ENCODE results near the gene RFX3. TPM values are rescaled to one million over a fixed set of nuclear protein-coding genes. Genes with fewer than 3 reads are reported as not detected.

The RFX3 gene
- total RNA-seq, 2 donors from 2014 or later, result 2.2 to 2.7 TPM

GRCh38 chr9:3244963-3245653, 280.7 kb downstream of the RFX3 start:
- Histone ChIP-seq H3K9me3 (no peaks in the 10 kb centered on the region), H3K27me3 (no peaks in the 10 kb centered on the region), H3K27ac (no peak overlapping the region), H3K4me1 (no peaks in the 10 kb centered on the region), H3K36me3 (no peaks in the 10 kb centered on the region), H3K4me3 (no peak overlapping the region)
- DNase-seq (ENCODE audit: low spot score), result no peak
- TF ChIP-seq CTCF (IDR thresholded peaks at IDR 0.05), result no peak

- H3K27ac ChIP-seq, result no peak overlapping the region
- H3K9me3 ChIP-seq, result no peaks in the 10 kb centered on the region
- no peak for TF ChIP-seq CTCF (IDR thresholded peaks at IDR 0.05)
- H3K4me3 ChIP-seq, result no peak overlapping the region
- H3K36me3 ChIP-seq, result no peaks in the 10 kb centered on the region
- no peak for DNase-seq (ENCODE audit: low spot score)
- no peaks in the 10 kb centered on the region for H3K27me3 ChIP-seq
- no peaks in the 10 kb centered on the region for H3K4me1 ChIP-seq
Observed at GRCh38 chr9:3243683-3244082, 282.1 kb downstream of the RFX3 start.

- H3K27ac ChIP-seq, result no peak overlapping the region
- DNase-seq (ENCODE audit: low spot score), result no peak
- TF ChIP-seq CTCF (IDR thresholded peaks at IDR 0.05), result no peak
- no peak overlapping the region for H3K4me3 ChIP-seq
- no peaks in the 10 kb centered on the region for H3K9me3 ChIP-seq
- no peaks in the 10 kb centered on the region for H3K4me1 ChIP-seq
- H3K36me3 ChIP-seq, result no peaks in the 10 kb centered on the region
- H3K27me3 ChIP-seq, result no peaks in the 10 kb centered on the region
Observed at GRCh38 chr9:3241290-3241689, 284.5 kb downstream of the RFX3 start.

- Histone ChIP-seq H3K4me3 (no peak overlapping the region), H3K27me3 (no peaks in the 10 kb centered on the region), H3K4me1 (no peaks in the 10 kb centered on the region), H3K36me3 (no peaks in the 10 kb centered on the region), H3K9me3 (no peaks in the 10 kb centered on the region), H3K27ac (no peak overlapping the region)
- peak; percentile 62 to 80 for TF ChIP-seq CTCF (IDR thresholded peaks at IDR 0.05)
- DNase-seq (ENCODE audit: low spot score), result peak; percentile 66
Observed at GRCh38 chr9:3240656-3241268, 285.0 kb downstream of the RFX3 start.

- no peak for TF ChIP-seq CTCF (IDR thresholded peaks at IDR 0.05)
- H3K9me3 ChIP-seq, result no peaks in the 10 kb centered on the region
Observed at GRCh38 chr9:3239240-3239639, 286.6 kb downstream of the RFX3 start.

More at GRCh38 chr9:3239240-3239639, 286.6 kb downstream of the RFX3 start:
- no peaks in the 10 kb centered on the region for H3K4me1 ChIP-seq
- H3K36me3 ChIP-seq, result no peaks in the 10 kb centered on the region
- H3K4me3 ChIP-seq, result no peak overlapping the region
- no peak overlapping the region for H3K27ac ChIP-seq
- no peaks in the 10 kb centered on the region for H3K27me3 ChIP-seq
- DNase-seq (ENCODE audit: low spot score), result no peak
